Neural progenitor cell (in vitro differentiated cells): Measurements from ENCODE around the gene LAMA2. TPM values are rescaled to one million over a fixed set of nuclear protein-coding genes. Genes with fewer than 3 reads are reported as not detected.

Experiments
- DNase-seq: peaks from one replicate; pipeline ENCODE4 v3.0.0-alpha.2; 2016; ENCODE audit warnings: low spot score
- H2AFZ ChIP-seq: fragments of 200-600 bp; sonication (generic); replicated peaks from 2 replicates; pipeline ENCODE4 v1.6.1; 2016; ENCODE audit warnings: antibody characterized with exemption
- H3F3A ChIP-seq: fragments of 200-600 bp; sonication (generic); 2 replicates; pipeline ENCODE4 v1.6.1; 2016; ENCODE audit warnings: antibody characterized with exemption, low read depth
- H3K27ac ChIP-seq: fragments of 200-600 bp; sonication (generic); 2 replicates; pipeline ENCODE4 v1.5.1; 2016; ENCODE audit warnings: mild to moderate bottlenecking
- H3K27me3 ChIP-seq: fragments of 200-600 bp; sonication (generic); 2 replicates; pipeline ENCODE4 v1.6.1; 2016; ENCODE audit warnings: mild to moderate bottlenecking, moderate library complexity
- H3K36me3 ChIP-seq: fragments of 200-600 bp; sonication (generic); 2 replicates; pipeline ENCODE4 v1.5.1; 2016
- H3K4me1 ChIP-seq: fragments of 200-600 bp; sonication (generic); 2 replicates; pipeline ENCODE4 v1.6.1; 2016; ENCODE audit warnings: mixed run types
- H3K4me2 ChIP-seq: fragments of 200-600 bp; sonication (generic); 2 replicates; pipeline ENCODE4 v1.6.1; 2016
- H3K4me3 ChIP-seq: fragments of 200-600 bp; sonication (generic); 2 replicates; pipeline ENCODE4 v1.5.1; 2016
- H3K79me2 ChIP-seq: fragments of 200-600 bp; sonication (generic); 2 replicates; pipeline ENCODE4 v1.6.1; 2016; ENCODE audit warnings: low read depth
- H3K9ac ChIP-seq: fragments of 200-600 bp; sonication (generic); 2 replicates; pipeline ENCODE4 v1.6.1; 2016
- H3K9me3 ChIP-seq: fragments of 200-600 bp; sonication (generic); 2 replicates; pipeline ENCODE4 v1.5.1; 2016; ENCODE audit warnings: low read depth
- H4K20me1 ChIP-seq: fragments of 200-600 bp; sonication (generic); 2 replicates; pipeline ENCODE4 v1.6.1; 2016; ENCODE audit warnings: low read depth
- H3K27ac Mint-ChIP-seq: 3 replicates; pipeline ENCODE4 v1.8.0; 2021; ENCODE audit warnings: mixed read lengths
- H3K27me3 Mint-ChIP-seq: 2 replicates; pipeline ENCODE4 v1.8.0; 2022; ENCODE audit warnings: low read depth, mild to moderate bottlenecking, inconsistent platforms, moderate library complexity, mixed read lengths; ENCODE audit not compliant: insufficient read depth
- H3K36me3 Mint-ChIP-seq: 3 replicates; pipeline ENCODE4 v1.8.0; 2021; ENCODE audit warnings: mixed read lengths
- H3K4me1 Mint-ChIP-seq: 3 replicates; pipeline ENCODE4 v1.8.0; 2021; ENCODE audit warnings: mixed read lengths
- H3K4me3 Mint-ChIP-seq: 3 replicates; pipeline ENCODE4 v1.8.0; 2021; ENCODE audit warnings: mild to moderate bottlenecking, moderate library complexity, mixed read lengths
- H3K9me3 Mint-ChIP-seq: 3 replicates; pipeline ENCODE4 v1.8.0; 2020; ENCODE audit warnings: mixed read lengths
- CTCF ChIP-seq: fragments of 200-600 bp; sonication (generic); IDR thresholded peaks from 2 replicates; pipeline ENCODE4 v1.5.1; 2017; ENCODE audit warnings: antibody characterized with exemption, mild to moderate bottlenecking
- EZH2 ChIP-seq: fragments of 200-600 bp; sonication (generic); IDR thresholded peaks from 2 replicates; pipeline ENCODE4 v1.6.1; 2017; ENCODE audit warnings: antibody characterized with exemption, mild to moderate bottlenecking, moderate library complexity
- EZH2phosphoT487 ChIP-seq: fragments of 200-600 bp; sonication (generic); IDR thresholded peaks from 2 replicates; pipeline ENCODE4 v1.6.1; 2017; ENCODE audit warnings: antibody characterized with exemption
- total RNA-seq: library from RNA; depleted of rRNA; stranded (reverse); fragments of >200 nt; gene quantifications from 2 replicates; pipeline ENCODE4 v1.2.3, GENCODE V29; 2015; ENCODE audit warnings: low replicate concordance

Gene LAMA2
- total RNA-seq, 1 donor from 2014 or later = 1.5 TPM

GRCh38 chr6:129555206-129555832 lies 672.4 kb downstream of the LAMA2 start:
- no peak overlapping the region for H3K27ac Mint-ChIP-seq
- no peaks in the 10 kb centered on the region for H3K27me3 ChIP-seq
- no peak overlapping the region for H3K4me3 ChIP-seq
- no peak overlapping the region for H2AFZ ChIP-seq
- H3K36me3 ChIP-seq = no peaks in the 10 kb centered on the region
- H3K27me3 Mint-ChIP-seq = no peaks in the 10 kb centered on the region
- DNase-seq = peak; percentile 22
- no peak overlapping the region for H3K4me2 ChIP-seq
- no peak for TF ChIP-seq EZH2
- TF ChIP-seq CTCF = no peak
- no peak for TF ChIP-seq EZH2phosphoT487
- H4K20me1 ChIP-seq = no peaks in the 10 kb centered on the region
- H3K79me2 ChIP-seq = no peaks in the 10 kb centered on the region
- H3K4me1 Mint-ChIP-seq = peaks cover 4% of the 10 kb centered on the region
- no peak overlapping the region for H3K4me3 Mint-ChIP-seq
- no peaks in the 10 kb centered on the region for H3K36me3 Mint-ChIP-seq
- H3K9ac ChIP-seq = no peak overlapping the region
- H3K27ac ChIP-seq = no peak overlapping the region
- peaks cover 2% of the 10 kb centered on the region for H3K9me3 Mint-ChIP-seq
- no peaks in the 10 kb centered on the region for H3K9me3 ChIP-seq
- H3F3A ChIP-seq = no peaks in the 10 kb centered on the region
- H3K4me1 ChIP-seq = no peaks in the 10 kb centered on the region

GRCh38 chr6:129558248-129558647 lies 675.3 kb downstream of the LAMA2 start:
- no peaks in the 10 kb centered on the region for H4K20me1 ChIP-seq
- H3K27ac Mint-ChIP-seq = no peak overlapping the region
- TF ChIP-seq EZH2 (no peak), EZH2phosphoT487 (no peak), CTCF (no peak)
- no peaks in the 10 kb centered on the region for H3K36me3 ChIP-seq
- no peak overlapping the region for H3K4me2 ChIP-seq
- no peaks in the 10 kb centered on the region for H3K36me3 Mint-ChIP-seq
- no peak overlapping the region for H3K4me3 ChIP-seq
- DNase-seq = no peak
- no peak overlapping the region for H3K4me3 Mint-ChIP-seq
- no peaks in the 10 kb centered on the region for H3F3A ChIP-seq
- no peaks in the 10 kb centered on the region for H3K27me3 ChIP-seq
- no peaks in the 10 kb centered on the region for H3K9me3 ChIP-seq
- no peaks in the 10 kb centered on the region for H3K27me3 Mint-ChIP-seq
- H3K4me1 Mint-ChIP-seq = peaks cover 4% of the 10 kb centered on the region
- peaks cover 2% of the 10 kb centered on the region for H3K9me3 Mint-ChIP-seq
- no peaks in the 10 kb centered on the region for H3K79me2 ChIP-seq
- no peak overlapping the region for H2AFZ ChIP-seq
- no peak overlapping the region for H3K9ac ChIP-seq
- H3K4me1 ChIP-seq = no peaks in the 10 kb centered on the region
- H3K27ac ChIP-seq = no peak overlapping the region

- H3K9me3 Mint-ChIP-seq = peaks cover 8% of the 10 kb centered on the region
- H3K9ac ChIP-seq = no peak overlapping the region
- no peaks in the 10 kb centered on the region for H3K36me3 Mint-ChIP-seq
- H3K9me3 ChIP-seq = no peaks in the 10 kb centered on the region
- no peak overlapping the region for H2AFZ ChIP-seq
- H3K27me3 ChIP-seq = no peaks in the 10 kb centered on the region
- no peak overlapping the region for H3K27ac ChIP-seq
- H3K27ac Mint-ChIP-seq = no peak overlapping the region
- H3K36me3 ChIP-seq = no peaks in the 10 kb centered on the region
- no peak overlapping the region for H3K4me3 ChIP-seq
- no peaks in the 10 kb centered on the region for H3F3A ChIP-seq
- no peak overlapping the region for H3K4me3 Mint-ChIP-seq
- no peaks in the 10 kb centered on the region for H3K4me1 ChIP-seq
- no peak overlapping the region for H3K4me2 ChIP-seq
- TF ChIP-seq EZH2phosphoT487 (no peak), CTCF (no peak), EZH2 (no peak)
- no peaks in the 10 kb centered on the region for H3K79me2 ChIP-seq
- H4K20me1 ChIP-seq = no peaks in the 10 kb centered on the region
- DNase-seq = no peak
- no peaks in the 10 kb centered on the region for H3K4me1 Mint-ChIP-seq
- H3K27me3 Mint-ChIP-seq = peaks cover 2% of the 10 kb centered on the region
Observed at GRCh38 chr6:129565366-129565765, 682.4 kb downstream of the LAMA2 start.
